ENCODE data around the gene SLC22A15. TPM values are rescaled to one million over a fixed set of nuclear protein-coding genes. Genes with fewer than 3 reads are reported as not detected.

SLC22A15 gene
- total RNA-seq (2013; cell fraction: nucleolus; rRNA removed): 10.5 and 14.9 TPM in 2 replicates
- total RNA-seq (2014; rRNA removed): 0.11 and 0.27 TPM in 2 replicates
- 0.09 and 0.13 TPM in 2 replicates for total RNA-seq (2014; rRNA removed; fragmentation: Illumina TruSeq; extraction: Trizol)
- total RNA-seq (2021): 0.08 and 0.21 TPM in 2 replicates
- 0.04 TPM for polyA plus RNA-seq (2011; ENCODE audit: low read depth)
- polyA plus RNA-seq (2011; rRNA removed): 2.8 and 3.8 TPM in 2 replicates
- polyA plus RNA-seq (2011; cell fraction: cytosol; rRNA removed): 1.3 TPM in 2 replicates
- 10.9 and 11.0 TPM in 2 replicates for polyA plus RNA-seq (2011; cell fraction: nucleus; rRNA removed)
- 0.28 and 0.31 TPM in 2 replicates for polyA plus RNA-seq (2012)
- 0.24 and 0.59 TPM in 2 replicates for polyA plus RNA-seq (2014; fragmentation: Illumina TruSeq; extraction: Trizol)
- polyA plus RNA-seq (2014; fragmentation: Nextera tagmentation; extraction: Ambion mirVana): under 1 TPM in 1 of 2 experiments, not detected in 1; 0.05 TPM
- polyA plus RNA-seq (2014; rRNA removed): 0.28 and 0.33 TPM in 2 replicates
- polyA plus RNA-seq (2016; fragmentation: Nextera tagmentation; extraction: Ambion mirVana): under 1 TPM; 0.06 to 0.40 TPM
- 2.5 and 6.4 TPM in 2 replicates for polyA minus RNA-seq (2011; rRNA and poly(A)+ RNA removed)
- 1.8 TPM in 1 of 2 replicates, not detected in the other for polyA minus RNA-seq (2011; cell fraction: cytosol; rRNA and poly(A)+ RNA removed)
- 6.3 and 10.1 TPM in 2 replicates for polyA minus RNA-seq (2011; cell fraction: nucleus; rRNA and poly(A)+ RNA removed)
- Bru-seq, nascent RNA: percentile 56 among the genes with signal in this experiment
- BruChase-seq, experiment 1, labeled RNA remaining after a 6-hour chase: percentile 45 among the genes with signal in this experiment
- BruChase-seq, experiment 2, labeled RNA remaining after a 2-hour chase: percentile 52 among the genes with signal in this experiment
- long read RNA-seq, experiment 1: 0 reads
- long read RNA-seq, experiment 2, partial matches to known transcripts: 0 of 2 reads
- long read RNA-seq, experiment 2, other reads (novel, unspliced or antisense): 2 of 2 reads

DNA sequence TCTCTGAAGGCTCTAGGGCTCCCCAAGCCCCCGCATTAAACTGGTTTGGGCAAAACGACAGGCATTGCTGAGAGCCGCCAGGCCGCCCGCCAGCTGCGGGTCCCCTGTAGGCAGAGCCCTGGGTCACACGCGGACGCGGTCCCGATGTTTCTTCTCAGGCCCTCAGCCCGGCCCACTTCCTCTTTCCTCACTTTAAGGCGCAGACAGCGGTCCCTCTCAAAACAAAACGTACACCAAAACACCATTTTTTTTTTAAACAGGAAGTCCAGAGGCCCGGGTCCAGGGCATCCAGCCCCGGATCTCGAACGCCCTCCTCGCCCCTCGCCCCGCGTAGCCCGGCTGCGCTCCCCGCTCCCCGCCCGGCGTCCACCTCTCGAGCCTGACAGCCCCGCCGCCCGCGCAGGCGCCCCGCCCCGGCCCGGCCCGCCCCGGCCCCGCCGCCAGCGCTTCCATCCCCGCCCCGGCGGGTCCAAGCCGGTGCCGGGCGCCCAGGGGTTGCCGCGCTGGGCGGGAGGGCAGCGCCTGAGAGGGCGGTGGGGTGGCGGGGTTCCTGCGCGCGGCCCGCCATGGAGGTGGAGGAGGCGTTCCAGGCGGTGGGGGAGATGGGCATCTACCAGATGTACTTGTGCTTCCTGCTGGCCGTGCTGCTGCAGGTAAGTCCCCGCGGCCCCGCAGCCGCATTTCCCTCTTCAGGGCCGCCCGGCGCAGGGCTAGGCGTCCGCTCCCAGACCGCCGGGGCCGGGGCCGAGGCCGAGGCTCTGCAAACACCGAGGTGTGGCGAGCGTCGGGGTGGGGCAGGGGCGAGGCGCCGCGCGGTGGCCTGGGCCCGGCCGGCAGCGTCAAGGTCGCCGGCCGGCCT is at the start of gene SLC22A15:
TSS of gene SLC22A15 (plus strand) at position 452 of the 859 bp plus-strand sequence. CDS start at position 567, 115 bp downstream.
- no peak for TF ChIP-seq POU2F2 (IDR thresholded peaks at IDR 0.05; ENCODE audit: borderline replicate concordance, low read depth, low read length)
- TF ChIP-seq IKZF1 (conservative IDR thresholded peaks at IDR 0.05): peak; percentile 35; the same call in 1 of the 2 replicates
- peak; percentile 97 for TF ChIP-seq SPI1 (IDR thresholded peaks at IDR 0.05; ENCODE audit: borderline replicate concordance, insufficient read depth, low read depth, low read length)
- peak; percentile 67 for TF ChIP-seq ZNF384 (IDR thresholded peaks at IDR 0.05; ENCODE audit: borderline replicate concordance, low read depth, low read length)
- TF ChIP-seq TCF12 (IDR thresholded peaks at IDR 0.05; ENCODE audit: low read depth, low read length): 0 out of 2 replicates have a peak, but pooled peaks have one; percentile 42
- TF ChIP-seq, protein P1, sequence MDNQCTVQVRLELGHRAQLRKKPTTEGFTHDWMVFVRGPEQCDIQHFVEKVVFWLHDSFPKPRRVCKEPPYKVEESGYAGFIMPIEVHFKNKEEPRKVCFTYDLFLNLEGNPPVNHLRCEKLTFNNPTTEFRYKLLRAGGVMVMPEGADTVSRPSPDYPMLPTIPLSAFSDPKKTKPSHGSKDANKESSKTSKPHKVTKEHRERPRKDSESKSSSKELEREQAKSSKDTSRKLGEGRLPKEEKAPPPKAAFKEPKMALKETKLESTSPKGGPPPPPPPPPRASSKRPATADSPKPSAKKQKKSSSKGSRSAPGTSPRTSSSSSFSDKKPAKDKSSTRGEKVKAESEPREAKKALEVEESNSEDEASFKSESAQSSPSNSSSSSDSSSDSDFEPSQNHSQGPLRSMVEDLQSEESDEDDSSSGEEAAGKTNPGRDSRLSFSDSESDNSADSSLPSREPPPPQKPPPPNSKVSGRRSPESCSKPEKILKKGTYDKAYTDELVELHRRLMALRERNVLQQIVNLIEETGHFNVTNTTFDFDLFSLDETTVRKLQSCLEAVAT (IDR thresholded peaks at IDR 0.05): no peak
- RAD21 ChIA-PET (ENCODE audit: unreplicated experiment): no interaction called here

More for the DNA sequence above, at the start of gene SLC22A15:
- H3K4me3 ChIP-seq: peak within 1 kb of the TSS; percentile 66
- intact Hi-C loops (cut with micrococcal nuclease; ENCODE audit: unreplicated experiment): no loop called here
- no TSS peak for BruUV-seq (replicated peaks)
- H2AFZ ChIP-seq (ENCODE audit: control insufficient read depth, low read depth, low read length): peak within 1 kb of the TSS; percentile 63
- H3K79me2 ChIP-seq (ENCODE audit: control insufficient read depth, insufficient read depth, low read length): no peaks in the 10 kb centered on the region
- peak; percentile 92 for ATAC-seq
- no peaks in the 10 kb centered on the region for H3K27me3 ChIP-seq (replicated peaks in 1 of 2; ENCODE audit: control insufficient read depth in 2 of 2, insufficient read depth in 2 of 2, low read length in 1 of 2)
- no peak for FAIRE-seq
- H3K4me2 ChIP-seq (ENCODE audit: control insufficient read depth, insufficient read depth): peak within 1 kb of the TSS; percentile 67
- H3K9ac ChIP-seq (ENCODE audit: control insufficient read depth, insufficient read depth, low read length): peak within 1 kb of the TSS; percentile 14
- 1% methylated on average over 47 of the region's 91 CpGs for WGBS (ENCODE audit: insufficient coverage, insufficient replicate concordance, low lambda C conversion rate, missing lambda C conversion rate)
- SMC1A ChIA-PET (ENCODE audit: uncharacterized antibody, unreplicated experiment): interaction anchor here (0.9 kb wide), 1 partner anchor 169 kb away, joined by 3 read pairs; no protein-coding TSS in a partner anchor
- no peak within 1 kb of the TSS for H3K27ac ChIP-seq (ENCODE audit: control insufficient read depth, insufficient read depth)
- no peaks in the 10 kb centered on the region for H3K4me1 ChIP-seq (ENCODE audit: control insufficient read depth, insufficient read depth, low read length)
- CTCF ChIA-PET: no interaction called here
- H4K20me1 ChIP-seq (ENCODE audit: control insufficient read depth, insufficient read depth): no peaks in the 10 kb centered on the region
- H3K36me3 ChIP-seq (ENCODE audit: control insufficient read depth in 2 of 2, insufficient read depth in 2 of 2, low read length in 1 of 2): no peaks in the 10 kb centered on the region
- in situ Hi-C loops (cut with MboI): no loop called here
- H3K9me3 ChIP-seq (replicated peaks; ENCODE audit: control insufficient read depth, insufficient read depth, low read length): no peaks in the 10 kb centered on the region
- POLR2A ChIA-PET: no interaction called here
- DNase-seq (ENCODE audit: low read depth, low spot score): peak; percentile 17

All from GM12878 (cell line).